ENCODE data around the gene SLC19A3. TPM values are rescaled to one million over a fixed set of nuclear protein-coding genes. Genes with fewer than 3 reads are reported as not detected.
"Not testable (repeated sequence)": the region's sequence is repeated elsewhere in the genome, so short reads cannot be mapped to it uniquely, and the experiment has no call there.

The SLC19A3 gene
- total and polyA plus RNA-seq, 9 donors = 0.73 to 5.6 (median 2.8) TPM

GRCh38 chr2:227761740-227762476 lies 44.1 kb upstream of the SLC19A3 start:
- WGBS, 3 donors = 68 to 77% (median 70%) methylated on average over 6 of the region's 6 CpGs
- Histone ChIP-seq H3K27me3 (no peaks in the 10 kb centered on the region), H3K4me1 (ENCODE audit: insufficient read depth) (no peaks in the 10 kb centered on the region), H3K36me3 (no peaks in the 10 kb centered on the region), H3K27ac (no peak overlapping the region), H3K4me3 (no peak overlapping the region), H3K9me3 (no peaks in the 10 kb centered on the region)
- TF ChIP-seq POLR2A (IDR thresholded peaks at IDR 0.05) (no peak), EP300 (IDR thresholded peaks at IDR 0.05) (no peak), CTCF (IDR thresholded peaks at IDR 0.05) (no peak)
- intact Hi-C loops (cut with DNase I) = loop anchor here in 3 of 4 donors (10.0 kb wide), 3 partner anchors 277 to 627 kb away; no protein-coding TSS in a partner anchor
- DNase-seq = no peak

DNA sequence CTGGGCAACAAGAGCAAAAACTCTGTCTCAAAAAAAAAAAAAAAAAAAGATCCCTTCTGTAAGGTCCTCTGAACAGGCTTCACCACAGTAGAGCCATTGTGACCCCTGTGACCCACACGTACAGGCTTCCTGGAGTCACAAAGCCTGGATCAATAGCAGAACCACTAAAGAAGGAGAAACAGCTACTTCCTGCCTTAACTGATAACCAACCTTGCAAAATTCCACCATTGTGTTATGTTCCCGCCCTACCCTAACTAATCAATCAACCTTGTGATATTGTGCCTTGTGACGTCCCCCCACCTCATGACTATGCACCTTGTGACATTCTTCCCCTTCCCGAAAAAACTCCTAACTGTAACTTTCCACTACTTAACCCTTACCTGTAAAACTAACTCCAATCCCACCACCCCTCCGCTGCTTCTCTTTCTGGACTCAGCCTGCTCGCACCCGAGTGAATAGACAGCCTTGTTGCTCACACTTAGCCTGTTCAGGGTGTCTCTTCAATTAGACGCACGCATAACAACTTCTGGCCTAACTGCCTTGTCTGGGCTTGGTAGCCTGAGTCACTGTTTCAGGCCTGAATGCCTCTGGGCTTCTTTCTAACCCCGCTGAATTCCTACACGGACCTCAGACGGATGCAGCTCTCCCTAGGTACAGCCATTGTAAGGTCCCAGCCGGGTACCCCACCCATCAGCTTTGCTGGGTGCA lies 41.7 kb upstream of the SLC19A3 start:
- H3K4me1 ChIP-seq (ENCODE audit: insufficient read depth) = no peaks in the 10 kb centered on the region
- H3K36me3 ChIP-seq = no peaks in the 10 kb centered on the region
- H3K27ac ChIP-seq = no peak overlapping the region
- H3K4me3 ChIP-seq = no peak overlapping the region
- no peaks in the 10 kb centered on the region for H3K27me3 ChIP-seq
- TF ChIP-seq POLR2A (IDR thresholded peaks at IDR 0.05) (no peak), EP300 (IDR thresholded peaks at IDR 0.05) (no peak), CTCF (IDR thresholded peaks at IDR 0.05) (no peak)
- no peak for DNase-seq
- intact Hi-C loops (cut with DNase I) = loop anchor here in 3 of 4 donors (10.0 kb wide), 3 partner anchors 275 to 625 kb away; no protein-coding TSS in a partner anchor
- H3K9me3 ChIP-seq = no peaks in the 10 kb centered on the region
- WGBS, 3 donors = 76 to 79% (median 79%) methylated on average over 13 of the region's 13 CpGs

DNA sequence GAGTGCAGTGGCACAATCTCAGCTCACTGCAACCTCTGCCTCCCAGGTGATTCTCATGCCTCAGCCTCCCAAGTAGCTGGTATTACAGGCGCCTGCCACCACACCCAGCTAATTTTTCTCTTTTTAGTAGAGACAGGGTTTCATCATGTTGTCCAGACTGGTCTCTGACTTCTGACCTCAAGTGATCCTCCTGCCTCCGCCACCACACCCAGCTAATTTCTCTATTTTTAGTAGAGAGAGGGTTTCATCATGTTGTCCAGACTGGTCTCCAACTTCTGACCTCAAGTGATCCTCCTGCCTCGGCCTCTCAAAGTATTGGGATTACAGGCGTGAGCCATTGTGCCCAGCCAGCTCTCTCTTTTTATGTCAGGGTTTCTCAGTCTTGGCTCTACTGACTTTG lies 38.4 kb upstream of the SLC19A3 start:
- DNase-seq; H3K27me3 ChIP-seq; H3K36me3 ChIP-seq; H3K9me3 ChIP-seq; H3K4me1 ChIP-seq (ENCODE audit: insufficient read depth); intact Hi-C loops (cut with DNase I); H3K4me3 ChIP-seq; H3K27ac ChIP-seq: not testable (repeated sequence)
- WGBS, 3 donors = 67 to 69% (median 68%) methylated on average over 4 of the region's 4 CpGs

DNA sequence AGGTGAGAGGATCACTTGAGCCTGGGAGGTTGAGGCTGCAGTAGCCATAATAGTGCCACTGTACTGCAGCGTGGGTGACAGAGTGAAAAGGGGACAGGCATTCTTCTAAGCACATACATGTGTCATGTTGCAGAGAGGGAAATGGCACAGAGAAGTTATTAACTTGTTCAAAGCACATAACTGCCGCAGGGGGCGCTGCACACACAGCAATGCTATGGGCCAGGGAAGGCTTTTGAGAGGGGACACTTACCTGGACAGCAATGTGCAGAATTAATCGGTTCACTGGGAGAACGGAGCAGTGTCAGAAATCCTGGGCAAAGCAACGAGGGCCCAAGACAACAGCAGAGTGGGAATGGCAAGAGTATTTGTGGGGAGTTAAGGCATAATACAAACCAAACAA lies 30.3 kb upstream of the SLC19A3 start:
- 53 to 58% (median 53%) methylated on average over 6 of the region's 6 CpGs for WGBS, 3 donors
- no peak for DNase-seq
- H3K4me3 ChIP-seq = no peak overlapping the region
- no peaks in the 10 kb centered on the region for H3K36me3 ChIP-seq
- no peaks in the 10 kb centered on the region for H3K4me1 ChIP-seq (ENCODE audit: insufficient read depth)
- intact Hi-C loops (cut with DNase I) = no loop called here
- no peak overlapping the region for H3K27ac ChIP-seq
- no peak for TF ChIP-seq EP300 (IDR thresholded peaks at IDR 0.05)
- no peak for TF ChIP-seq CTCF (IDR thresholded peaks at IDR 0.05)
- no peak for TF ChIP-seq POLR2A (IDR thresholded peaks at IDR 0.05)
- H3K9me3 ChIP-seq = no peaks in the 10 kb centered on the region
- H3K27me3 ChIP-seq = no peaks in the 10 kb centered on the region

- 87 to 93% (median 91%) methylated on average over 5 to 8 of the region's 9 CpGs for WGBS, 3 donors
- Histone ChIP-seq H3K4me3 (no peak within 1 kb of the TSS), H3K36me3 (no peaks in the 10 kb centered on the region), H3K27me3 (no peaks in the 10 kb centered on the region), H3K27ac (no peak within 1 kb of the TSS), H3K9me3 (no peaks in the 10 kb centered on the region), H3K4me1 (ENCODE audit: insufficient read depth) (no peaks in the 10 kb centered on the region)
- intact Hi-C loops (cut with DNase I) = no loop called here
- no peak for DNase-seq
- TF ChIP-seq POLR2A (IDR thresholded peaks at IDR 0.05) (no peak), EP300 (IDR thresholded peaks at IDR 0.05) (no peak), CTCF (IDR thresholded peaks at IDR 0.05) (no peak)
Observed at GRCh38 chr2:227745594-227745993, 27.8 kb upstream of the SLC19A3 start, which contains the start of gene SCYGR8. SCYGR8 (plus strand) TSS chr2:227745894; CDS start chr2:227745894, 0 bp downstream.

DNA sequence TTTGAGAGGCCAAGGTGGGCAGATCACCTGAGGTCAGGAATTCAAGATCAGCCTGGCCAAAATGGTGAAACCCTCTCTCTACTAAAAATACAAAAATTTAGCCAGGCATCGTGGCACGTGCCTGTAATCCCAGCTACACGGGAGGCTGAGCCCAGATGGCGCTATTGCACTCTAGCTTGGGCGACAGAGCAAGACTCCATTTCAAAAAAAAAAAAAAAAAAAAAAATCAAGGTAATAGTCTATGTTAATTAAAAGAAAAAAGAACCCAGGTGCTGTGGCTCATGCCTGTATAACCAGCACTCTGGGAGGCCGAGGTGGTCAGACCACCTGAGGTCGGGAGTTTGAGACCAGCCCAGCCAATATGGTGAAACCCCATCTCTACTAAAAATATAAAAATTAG lies 22.9 kb upstream of the SLC19A3 start:
- WGBS, 3 donors = 61 to 72% (median 62%) methylated on average over 7 of the region's 7 CpGs
- H3K36me3 ChIP-seq; intact Hi-C loops (cut with DNase I); H3K4me1 ChIP-seq (ENCODE audit: insufficient read depth); H3K27ac ChIP-seq; DNase-seq; H3K4me3 ChIP-seq; H3K27me3 ChIP-seq; H3K9me3 ChIP-seq: not testable (repeated sequence)
